Gastrocnemius medialis (tissue), 4 donors: ENCODE data around the gene CLEC17A.

ENCODE experiments used
- CTCF ChIP-seq, 5 experiments: fragments of 450-650 bp in 3 of 5; fragments of 200-600 bp in 2 of 5; sonication (generic) in 2 of 5; IDR thresholded peaks in 4 of 5; conservative IDR thresholded peaks in 1 of 5; 1 replicate in 4 of 5; 2 replicates in 1 of 5; pipeline ENCODE4 v1.5.1; 2016 to 2019; ENCODE audit warnings: antibody characterized with exemption in 5 of 5, mild to moderate bottlenecking in 3 of 5, moderate library complexity in 3 of 5
- POLR2A ChIP-seq, 2 donors: fragments of 450-650 bp; IDR thresholded peaks; one replicate each; pipeline ENCODE4 v1.6.1; 2017; ENCODE audit warnings: antibody characterized with exemption in 2 of 2, mild to moderate bottlenecking in 2 of 2, moderate library complexity in 2 of 2

DNA sequence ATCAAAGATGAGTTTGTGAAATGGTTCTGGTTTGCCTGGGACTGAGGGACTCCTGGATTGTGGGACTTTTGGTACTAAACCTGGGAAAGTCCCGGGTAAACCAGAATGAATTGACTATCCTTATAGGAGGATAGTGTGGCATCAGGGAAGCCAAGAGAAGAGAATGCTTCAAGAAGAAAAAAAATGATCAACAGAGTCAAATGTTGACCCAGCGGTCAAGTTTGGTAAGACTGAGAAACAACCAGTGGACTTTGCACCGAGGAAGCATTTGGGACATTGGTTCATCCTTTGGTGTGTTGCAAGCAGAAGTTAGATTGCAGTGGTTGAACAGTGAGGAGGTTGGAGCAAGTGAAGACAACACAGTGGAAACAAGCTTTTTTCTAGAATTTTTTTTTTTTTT lies 33.5 kb downstream of the CLEC17A start:
- TF ChIP-seq CTCF (IDR thresholded peaks at IDR 0.05 in 4 of 5, conservative IDR thresholded peaks at IDR 0.05 in 1 of 5) = no peak
- no peak for TF ChIP-seq POLR2A (IDR thresholded peaks at IDR 0.05)
